ENCODE results near the gene PRMT3. TPM values are rescaled to one million over a fixed set of nuclear protein-coding genes. Genes with fewer than 3 reads are reported as not detected.

Gene PRMT3
- total RNA-seq, 3 donors from 2014 or later, result 11.6 to 12.7 (median 11.8) TPM

DNA sequence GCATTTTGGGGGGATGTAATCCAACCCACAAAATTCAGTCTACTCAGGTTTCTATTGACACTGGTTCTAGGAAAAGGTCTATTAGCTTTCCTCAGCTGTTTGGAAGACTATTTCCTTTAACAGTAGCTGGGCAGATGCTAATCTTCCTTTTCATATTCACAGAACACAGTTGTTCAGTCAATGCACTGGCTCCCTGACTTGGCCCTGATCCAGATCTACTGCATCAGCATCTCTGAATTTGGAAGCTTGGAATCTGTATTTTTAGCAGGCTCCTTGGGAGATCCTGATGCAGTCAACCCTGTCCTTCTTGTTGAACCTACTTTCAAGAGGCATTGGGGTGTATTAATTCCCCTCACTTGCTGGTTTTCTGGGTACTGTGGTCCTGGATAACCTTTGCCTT lies 17.7 kb upstream of the PRMT3 start:
- intact Hi-C loops (cut with DNase I, micrococcal nuclease), result no loop called here
- ATAC-seq, result no peak
- no peaks in the 10 kb centered on the region for H3K36me3 ChIP-seq (ENCODE audit: low read depth)

DNA sequence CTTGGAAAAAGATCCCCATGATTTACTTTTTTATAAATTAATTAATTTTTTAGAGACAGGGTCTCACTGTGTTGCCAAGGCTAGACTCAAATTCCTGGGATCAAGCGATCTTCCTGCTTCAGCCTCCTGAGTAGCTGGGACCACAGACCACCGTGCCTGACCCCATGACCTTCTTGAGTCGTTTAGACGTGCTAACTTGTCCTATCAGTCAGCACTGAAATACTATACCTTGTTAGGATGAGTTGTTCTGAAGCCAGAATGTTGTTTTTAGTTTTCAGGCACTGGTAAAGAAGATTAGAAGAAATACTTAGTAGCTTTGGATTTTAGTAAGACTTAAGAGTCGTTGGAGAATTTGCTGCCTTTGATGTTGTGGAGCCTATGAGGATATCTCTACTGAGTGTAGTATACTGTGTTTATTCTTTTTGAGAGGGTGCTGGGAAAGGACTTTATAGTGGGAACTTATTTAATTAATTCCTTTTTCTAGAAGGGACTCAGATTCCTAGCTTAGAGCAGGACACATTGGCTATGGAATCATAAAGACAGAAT lies 15.4 kb upstream of the PRMT3 start:
- TF ChIP-seq, protein P1, sequence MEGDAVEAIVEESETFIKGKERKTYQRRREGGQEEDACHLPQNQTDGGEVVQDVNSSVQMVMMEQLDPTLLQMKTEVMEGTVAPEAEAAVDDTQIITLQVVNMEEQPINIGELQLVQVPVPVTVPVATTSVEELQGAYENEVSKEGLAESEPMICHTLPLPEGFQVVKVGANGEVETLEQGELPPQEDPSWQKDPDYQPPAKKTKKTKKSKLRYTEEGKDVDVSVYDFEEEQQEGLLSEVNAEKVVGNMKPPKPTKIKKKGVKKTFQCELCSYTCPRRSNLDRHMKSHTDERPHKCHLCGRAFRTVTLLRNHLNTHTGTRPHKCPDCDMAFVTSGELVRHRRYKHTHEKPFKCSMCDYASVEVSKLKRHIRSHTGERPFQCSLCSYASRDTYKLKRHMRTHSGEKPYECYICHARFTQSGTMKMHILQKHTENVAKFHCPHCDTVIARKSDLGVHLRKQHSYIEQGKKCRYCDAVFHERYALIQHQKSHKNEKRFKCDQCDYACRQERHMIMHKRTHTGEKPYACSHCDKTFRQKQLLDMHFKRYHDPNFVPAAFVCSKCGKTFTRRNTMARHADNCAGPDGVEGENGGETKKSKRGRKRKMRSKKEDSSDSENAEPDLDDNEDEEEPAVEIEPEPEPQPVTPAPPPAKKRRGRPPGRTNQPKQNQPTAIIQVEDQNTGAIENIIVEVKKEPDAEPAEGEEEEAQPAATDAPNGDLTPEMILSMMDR (IDR thresholded peaks at IDR 0.05), result no peak
- no peak for DNase-seq
- Histone ChIP-seq H3K36me3 (ENCODE audit: low read depth) (no peaks in the 10 kb centered on the region), H3K9me3 (no peaks in the 10 kb centered on the region), H3K4me1 (ENCODE audit: low read depth) (no peaks in the 10 kb centered on the region), H3K4me3 (no peak overlapping the region)
- ATAC-seq, result no peak
- intact Hi-C loops (cut with DNase I, micrococcal nuclease), result no loop called here

More for the DNA sequence above, 17.7 kb upstream of the PRMT3 start:
- DNase-seq, result no peak
- H3K9me3 ChIP-seq, result no peaks in the 10 kb centered on the region
- TF ChIP-seq, protein P1 (IDR thresholded peaks at IDR 0.05), result no peak
- H3K4me1 ChIP-seq (ENCODE audit: low read depth), result peaks cover 8% of the 10 kb centered on the region
- H3K4me3 ChIP-seq, result no peak overlapping the region

DNA sequence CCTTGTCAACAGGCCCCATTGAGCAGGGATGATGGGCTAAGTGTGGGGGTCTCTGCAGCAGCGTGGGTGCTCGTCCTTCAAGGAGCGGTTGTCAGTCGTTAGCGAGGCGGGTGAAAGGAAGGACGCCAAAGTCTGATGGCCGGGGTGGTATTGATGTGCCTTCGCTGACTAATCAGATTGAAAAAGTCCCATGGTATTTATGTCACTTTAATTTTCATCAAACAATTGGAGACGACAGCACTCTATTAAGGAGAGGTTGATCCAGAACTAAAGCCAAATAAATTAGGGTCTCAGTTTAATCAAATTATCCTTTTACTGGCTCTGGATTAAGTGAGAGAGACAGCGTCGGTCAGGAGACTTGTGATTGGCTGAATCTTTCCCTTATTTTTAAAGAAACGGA lies 14.4 kb upstream of the PRMT3 start:
- no peak overlapping the region for H3K4me3 ChIP-seq
- ATAC-seq, result no peak
- no peaks in the 10 kb centered on the region for H3K36me3 ChIP-seq (ENCODE audit: low read depth)
- no peak for DNase-seq
- TF ChIP-seq, protein P1 (IDR thresholded peaks at IDR 0.05), result no peak
- no peaks in the 10 kb centered on the region for H3K4me1 ChIP-seq (ENCODE audit: low read depth)
- H3K9me3 ChIP-seq, result no peaks in the 10 kb centered on the region
- intact Hi-C loops (cut with DNase I, micrococcal nuclease), result no loop called here

DNA sequence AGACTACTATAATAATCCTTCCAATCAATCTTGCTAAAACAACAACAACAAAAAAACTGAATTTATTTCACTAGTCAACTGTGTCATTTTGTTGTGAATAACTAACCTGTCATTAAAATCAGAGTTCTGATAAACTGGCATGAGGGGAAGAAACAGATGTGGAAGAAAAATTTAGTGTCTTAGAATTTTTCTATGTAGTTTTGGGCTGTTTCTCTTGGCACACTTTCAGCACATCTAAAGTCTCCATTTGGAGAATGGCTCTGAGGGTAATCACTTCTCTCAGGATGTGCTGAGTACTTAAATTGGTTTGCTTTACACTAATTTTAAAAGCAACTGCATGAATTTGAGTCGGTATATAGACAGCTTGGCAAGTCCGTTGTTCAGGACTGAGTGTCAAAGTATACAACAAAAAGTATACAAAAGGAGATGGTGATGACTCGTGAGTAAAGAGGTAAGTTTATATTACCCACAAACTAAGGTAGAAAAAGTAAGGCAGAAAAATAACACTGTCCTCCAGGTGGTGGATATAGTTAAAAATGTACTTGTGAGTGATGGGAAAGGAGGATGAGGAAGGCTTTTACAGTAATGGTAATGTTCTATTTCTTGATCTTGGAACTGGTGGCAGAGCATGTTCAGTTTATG lies 13.8 kb upstream of the PRMT3 start:
- TF ChIP-seq, protein P1 (IDR thresholded peaks at IDR 0.05), result no peak
- no peak for ATAC-seq

DNA sequence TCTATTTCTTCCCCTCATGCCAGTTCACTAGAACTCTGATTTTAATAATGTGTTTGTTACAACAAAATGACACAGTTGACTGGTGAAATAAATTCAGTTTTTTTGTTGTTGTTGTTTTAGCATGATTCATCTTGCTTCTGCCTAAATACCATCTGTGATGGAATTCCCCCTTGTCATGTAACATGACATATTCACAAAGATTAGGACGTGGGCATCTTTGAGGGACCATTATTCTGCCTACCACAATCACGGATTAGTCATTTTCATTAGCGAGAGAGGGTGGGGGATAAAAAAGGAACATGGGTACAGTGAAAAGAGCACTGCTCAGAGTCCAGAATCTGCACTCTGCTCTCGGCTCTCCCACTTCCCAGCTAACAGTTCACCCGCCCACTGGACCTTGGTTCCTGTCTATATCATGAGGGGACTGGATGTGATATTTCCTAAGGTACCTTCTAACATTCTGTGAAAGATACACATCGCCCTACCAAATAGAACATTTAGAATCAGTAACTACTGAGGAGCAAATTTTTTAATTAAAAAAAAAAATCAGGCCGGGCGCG lies 12.7 kb upstream of the PRMT3 start:
- intact Hi-C loops (cut with DNase I, micrococcal nuclease), result no loop called here
- H3K4me1 ChIP-seq (ENCODE audit: low read depth), result no peaks in the 10 kb centered on the region
- H3K4me3 ChIP-seq, result no peak overlapping the region
- ATAC-seq (peak; percentile 71), DNase-seq (no peak)
- H3K9me3 ChIP-seq, result no peaks in the 10 kb centered on the region
- no peaks in the 10 kb centered on the region for H3K36me3 ChIP-seq (ENCODE audit: low read depth)
- TF ChIP-seq, protein P1 (IDR thresholded peaks at IDR 0.05), result no peak

More for the DNA sequence above, 13.8 kb upstream of the PRMT3 start:
- Histone ChIP-seq H3K9me3 (no peaks in the 10 kb centered on the region), H3K36me3 (ENCODE audit: low read depth) (no peaks in the 10 kb centered on the region), H3K4me3 (no peak overlapping the region), H3K4me1 (ENCODE audit: low read depth) (no peaks in the 10 kb centered on the region)
- DNase-seq, result no peak
- intact Hi-C loops (cut with DNase I, micrococcal nuclease), result no loop called here

Measured in mucosa of descending colon (tissue), 3 donors.